K562 (cell line): Measurements from ENCODE around the gene ZNF473.
"Not testable (repeated sequence)": the region's sequence is repeated elsewhere in the genome, so short reads cannot be mapped to it uniquely, and the experiment has no call there.

Source experiments
- E2F5 ChIP-seq: sonication (generic); formaldehyde crosslinking; IDR thresholded peaks from 2 replicates; pipeline ENCODE4 v1.8.0; 2022; ENCODE audit warnings: mild to moderate bottlenecking, missing genetic modification reagents
- POLR2A ChIP-seq: fragments of 450-650 bp; conservative IDR thresholded peaks from 2 replicates; pipeline ENCODE4 v1.6.1; 2016
- SMC3 ChIP-seq: conservative IDR thresholded peaks from 2 replicates; pipeline ENCODE4 v1.6.1; 2011; ENCODE audit warnings: low read depth, low read length, improper control_type of control experiment; ENCODE audit not compliant: insufficient read depth
- THAP12 ChIP-seq: fragments of 250-450 bp; sonication (Bioruptor Pico); IDR thresholded peaks from 2 replicates; pipeline ENCODE4 v1.9.0; 2021; ENCODE audit warnings: mild to moderate bottlenecking, inconsistent platforms

- not testable (repeated sequence) for TF ChIP-seq POLR2A; SMC3; E2F5 (CRISPR knock-in tag); THAP12 (CRISPR knock-in tag)
Observed at GRCh38 chr19:50091786-50092185, 66.0 kb downstream of the ZNF473 start.
